B cell (primary cell): Measurements from ENCODE around the gene PPP5C. TPM values are rescaled to one million over a fixed set of nuclear protein-coding genes. Genes with fewer than 3 reads are reported as not detected.

ENCODE experiments used
- ATAC-seq: fragments of 200-7000 bp; cut with Tn5 transposase; one replicate; pipeline ENCODE4 v1.10.0; 2021; ENCODE audit warnings: low read depth, mild to moderate bottlenecking, moderate number of reproducible peaks, moderate library complexity
- CTCF ChIA-PET: fragments of 350-600 bp; sonication (Branson Sonifier 250); formaldehyde crosslinking; loops from one replicate; lab custom pipeline; 2021; ENCODE audit warnings: antibody characterized with exemption, inconsistent platforms; lab: Charles Lee
- POLR2A ChIA-PET: fragments of 350-600 bp; sonication (Branson Sonifier 250); formaldehyde crosslinking; loops from one replicate; lab custom pipeline; 2021; ENCODE audit warnings: antibody characterized with exemption; lab: Charles Lee
- DNase-seq: peaks from one replicate; pipeline ENCODE4 v3.0.0; 2013
- H2AFZ ChIP-seq: 2 replicates; pipeline ENCODE4 v1.6.1; 2012; ENCODE audit warnings: mild to moderate bottlenecking, low read depth, low read length; ENCODE audit not compliant: insufficient read depth, poor library complexity, severe bottlenecking
- H3K27ac ChIP-seq, 2 donors: 1 replicate in 1 of 2; 2 replicates in 1 of 2; pipeline ENCODE4 v1.5.1; 2012 to 2013; ENCODE audit warnings: low read length in 2 of 2, mild to moderate bottlenecking in 2 of 2, moderate library complexity in 1 of 2
- H3K27me3 ChIP-seq, 4 experiments: fragments of 200-600 bp in 1 of 4; sonication (generic) in 1 of 4; replicated peaks in 1 of 4; 1 replicate in 2 of 4; 2 replicates in 2 of 4; pipeline versions ENCODE4 v1.6.1 to v1.7.0; 2013 to 2016; ENCODE audit warnings: low read length in 3 of 4, mild to moderate bottlenecking in 2 of 4, mixed read lengths in 1 of 4, moderate library complexity in 1 of 4; ENCODE audit not compliant: insufficient read depth in 4 of 4, control insufficient read depth in 3 of 4; ENCODE audit errors: control extremely low read depth in 1 of 4
- H3K36me3 ChIP-seq, 2 experiments: replicated peaks in 1 of 2; 1 replicate in 1 of 2; 2 replicates in 1 of 2; pipeline versions ENCODE4 v1.6.1 to v1.7.1; 2013; ENCODE audit warnings: low read length in 1 of 2; ENCODE audit not compliant: insufficient read depth in 2 of 2, control insufficient read depth in 1 of 2; ENCODE audit errors: control extremely low read depth in 1 of 2, extremely low read depth in 1 of 2
- H3K4me1 ChIP-seq, 2 donors: fragments of 200-600 bp in 1 of 2; sonication (generic) in 1 of 2; 1 replicate in 1 of 2; 2 replicates in 1 of 2; pipeline versions ENCODE4 v1.5.1 to v1.6.1; 2013 to 2017; ENCODE audit warnings: low read length in 2 of 2; ENCODE audit not compliant: control insufficient read depth in 2 of 2, insufficient read depth in 2 of 2
- H3K4me2 ChIP-seq: replicated peaks from 2 replicates; pipeline ENCODE3; 2012; ENCODE audit warnings: mild to moderate bottlenecking, low read depth, low read length; ENCODE audit not compliant: poor library complexity, severe bottlenecking
- H3K4me3 ChIP-seq, 5 experiments: fragments of 200-600 bp in 1 of 5; sonication (generic) in 1 of 5; 1 replicate in 3 of 5; 2 replicates in 2 of 5; pipeline versions ENCODE4 v1.5.1 to v1.7.0; 2011 to 2016; ENCODE audit warnings: low read length in 4 of 5, mild to moderate bottlenecking in 4 of 5, low read depth in 2 of 5, control low read depth in 1 of 5, moderate library complexity in 1 of 5; ENCODE audit not compliant: insufficient read depth in 1 of 5; ENCODE audit errors: control extremely low read depth in 1 of 5, extremely low read depth in 1 of 5
- H3K79me2 ChIP-seq: fragments of 200-600 bp; sonication (generic); one replicate; pipeline ENCODE4 v1.6.0; 2016; ENCODE audit warnings: low read length; ENCODE audit not compliant: control insufficient read depth, insufficient read depth
- H3K9ac ChIP-seq: fragments of 200-600 bp; sonication (generic); 2 replicates; pipeline ENCODE4 v1.6.1; 2017; ENCODE audit warnings: mild to moderate bottlenecking, low read length, moderate library complexity
- H3K9me3 ChIP-seq, 3 donors: one replicate each; pipeline versions ENCODE4 v1.6.1 to v1.7.1; 2013; ENCODE audit warnings: low read length in 2 of 3; ENCODE audit not compliant: control insufficient read depth in 2 of 3, insufficient read depth in 1 of 3; ENCODE audit errors: control extremely low read depth in 1 of 3
- H4K20me1 ChIP-seq: 2 replicates; pipeline ENCODE4 v1.6.0; 2012; ENCODE audit warnings: mild to moderate bottlenecking, low read length; ENCODE audit not compliant: insufficient read depth, control insufficient read depth, poor library complexity, severe bottlenecking
- H3K27ac Mint-ChIP-seq: one replicate; pipeline ENCODE4 v1.8.0; 2021; ENCODE audit warnings: mixed read lengths
- H3K27me3 Mint-ChIP-seq: one replicate; pipeline ENCODE4 v1.8.0; 2021; ENCODE audit warnings: mixed read lengths
- H3K4me1 Mint-ChIP-seq: one replicate; pipeline ENCODE4 v1.8.0; 2021; ENCODE audit warnings: mixed read lengths
- H3K4me3 Mint-ChIP-seq: one replicate; pipeline ENCODE4 v1.8.0; 2021; ENCODE audit warnings: mixed read lengths
- H3K9me3 Mint-ChIP-seq: one replicate; pipeline ENCODE4 v1.8.0; 2022; ENCODE audit warnings: mixed read lengths; ENCODE audit not compliant: insufficient read depth
- EZH2 ChIP-seq: IDR thresholded peaks from 2 replicates; pipeline ENCODE4 v1.6.1; 2012; ENCODE audit warnings: borderline replicate concordance, low read depth, mild to moderate bottlenecking, moderate library complexity, low read length; ENCODE audit not compliant: insufficient read depth, poor library complexity, severe bottlenecking
- WGBS: methylation state at CpG from one replicate; pipeline ENCODE4 v1.1.5; 2013; ENCODE audit warnings: missing lambda C conversion rate; ENCODE audit not compliant: insufficient coverage; 5-methylcytosine and 5-hydroxymethylcytosine counted together
- intact Hi-C: fragments of 100-400 bp; cut with micrococcal nuclease; formaldehyde crosslinking; loops from one replicate; pipeline ENCODE4 v1.10.0; 2022
- polyA plus RNA-seq: library from polyadenylated mRNA; depleted of rRNA; stranded (reverse); fragments of >200 nt; gene quantifications from 2 replicates; pipeline ENCODE4 v1.2.3, GENCODE V29; 2012
- total RNA-seq, 2 donors: library from RNA; stranded (reverse); fragments of 120-200 nt in 1 of 2; gene quantifications; 1 replicate in 1 of 2; 2 replicates in 1 of 2; pipeline versions ENCODE4 v1.2.3 to v1.2.4, GENCODE V29; 2013 to 2022
- TF ChIP-seq, protein P1 (sequence below): fragments of 200-600 bp; IDR thresholded peaks from one replicate; pipeline ENCODE4 v1.8.0; 2022; ENCODE audit warnings: antibody characterized with exemption, mild to moderate bottlenecking

Gene PPP5C
- total and polyA plus RNA-seq, 2 donors (not counting 1 experiment from before 2014, with no cell fraction given), result 51.2 to 70.5 TPM

GRCh38 chr19:46427518-46428045 is 80.7 kb downstream of the PPP5C start:
- TF ChIP-seq EZH2, result no peak
- TF ChIP-seq, protein P1, sequence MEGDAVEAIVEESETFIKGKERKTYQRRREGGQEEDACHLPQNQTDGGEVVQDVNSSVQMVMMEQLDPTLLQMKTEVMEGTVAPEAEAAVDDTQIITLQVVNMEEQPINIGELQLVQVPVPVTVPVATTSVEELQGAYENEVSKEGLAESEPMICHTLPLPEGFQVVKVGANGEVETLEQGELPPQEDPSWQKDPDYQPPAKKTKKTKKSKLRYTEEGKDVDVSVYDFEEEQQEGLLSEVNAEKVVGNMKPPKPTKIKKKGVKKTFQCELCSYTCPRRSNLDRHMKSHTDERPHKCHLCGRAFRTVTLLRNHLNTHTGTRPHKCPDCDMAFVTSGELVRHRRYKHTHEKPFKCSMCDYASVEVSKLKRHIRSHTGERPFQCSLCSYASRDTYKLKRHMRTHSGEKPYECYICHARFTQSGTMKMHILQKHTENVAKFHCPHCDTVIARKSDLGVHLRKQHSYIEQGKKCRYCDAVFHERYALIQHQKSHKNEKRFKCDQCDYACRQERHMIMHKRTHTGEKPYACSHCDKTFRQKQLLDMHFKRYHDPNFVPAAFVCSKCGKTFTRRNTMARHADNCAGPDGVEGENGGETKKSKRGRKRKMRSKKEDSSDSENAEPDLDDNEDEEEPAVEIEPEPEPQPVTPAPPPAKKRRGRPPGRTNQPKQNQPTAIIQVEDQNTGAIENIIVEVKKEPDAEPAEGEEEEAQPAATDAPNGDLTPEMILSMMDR, result no peak
- no peak overlapping the region for H3K27ac ChIP-seq
- H3K9ac ChIP-seq, result no peak overlapping the region
- Mint-ChIP-seq H3K4me1 (peaks cover 21% of the 10 kb centered on the region), H3K27me3 (peaks cover 64% of the 10 kb centered on the region), H3K27ac (no peak overlapping the region), H3K4me3 (peak overlapping the region; percentile 55), H3K9me3 (no peaks in the 10 kb centered on the region)
- CTCF ChIA-PET, result no interaction called here
- intact Hi-C loops, result no loop called here
- no peak overlapping the region for H3K4me2 ChIP-seq
- peaks cover 19 to 21% of the 10 kb centered on the region in 2 donors for H3K4me1 ChIP-seq
- WGBS, result 84% methylated on average over 17 of the region's 17 CpGs
- ATAC-seq, result no peak
- POLR2A ChIA-PET, result no interaction called here
- DNase-seq, result no peak
- H2AFZ ChIP-seq, result no peak overlapping the region
- no peaks in the 10 kb centered on the region for H3K36me3 ChIP-seq
- no peaks in the 10 kb centered on the region for H4K20me1 ChIP-seq
- H3K9me3 ChIP-seq, result peaks cover 0 to 5% (median 0%) of the 10 kb centered on the region in 3 donors
- H3K79me2 ChIP-seq, result no peaks in the 10 kb centered on the region
- H3K27me3 ChIP-seq, result peaks cover 0 to 48% (median 26%) of the 10 kb centered on the region in 4 experiments
- no peak overlapping the region for H3K4me3 ChIP-seq

GRCh38 chr19:46428239-46429135 is 81.6 kb downstream of the PPP5C start, which contains the start of gene PNMA8C:
Gene PNMA8C (minus strand): TSS chr19:46428936. CDS start chr19:46428359, 577 bp downstream.
- Histone ChIP-seq H3K9ac (peak within 1 kb of the TSS; percentile 54), H3K4me3 (peak within 1 kb of the TSS in 3 of 5 experiments; percentile 23 to 43 (median 34)), H3K79me2 (no peaks in the 10 kb centered on the region), H3K4me2 (peak within 1 kb of the TSS; percentile 70), H4K20me1 (no peaks in the 10 kb centered on the region), H3K27me3 (peaks cover 0 to 48% (median 26%) of the 10 kb centered on the region in 4 experiments), H2AFZ (peak within 1 kb of the TSS; percentile 34), H3K4me1 (peaks cover 19 to 21% of the 10 kb centered on the region in 2 donors), H3K36me3 (no peaks in the 10 kb centered on the region), H3K9me3 (peaks cover 0 to 5% (median 0%) of the 10 kb centered on the region in 3 donors), H3K27ac (no peak within 1 kb of the TSS)
- ChIA-PET POLR2A (no interaction called here), CTCF (no interaction called here)
- TF ChIP-seq EZH2, result no peak
- TF ChIP-seq, protein P1, result no peak
- DNase-seq (peak; percentile 68), ATAC-seq (peak; percentile 31)
- 28% methylated on average over 48 of the region's 52 CpGs for WGBS
- Mint-ChIP-seq H3K9me3 (no peaks in the 10 kb centered on the region), H3K27ac (no peak within 1 kb of the TSS), H3K27me3 (peaks cover 58% of the 10 kb centered on the region), H3K4me3 (peak within 1 kb of the TSS; percentile 80), H3K4me1 (peaks cover 21% of the 10 kb centered on the region)
- intact Hi-C loops, result no loop called here
